K562 (cell line): ENCODE results near the gene TRIM73. TPM values are rescaled to one million over a fixed set of nuclear protein-coding genes. Genes with fewer than 3 reads are reported as not detected.
"Not testable (repeated sequence)": the region's sequence is repeated elsewhere in the genome, so short reads cannot be mapped to it uniquely, and the experiment has no call there.

Source experiments
- ATAC-seq: fragments of 200-7000 bp; cut with Tn5 transposase; 3 replicates; pipeline ENCODE4 v1.9.1; 2020; ENCODE audit warnings: moderate library complexity
- BruUV-seq: library from RNA; stranded (reverse); fragments of 400-500 nt; replicated peaks from 2 replicates; lab custom pipeline; 2021; lab: Mats Ljungman, UMichigan
- CTCF ChIA-PET: fragments of 300-600 bp; formaldehyde crosslinking; extraction: SDS; loops from one replicate; lab custom pipeline; 2021; ENCODE audit warnings: low intra/inter-chr PET ratio; lab: Yijun Ruan, JAX
- POLR2A ChIA-PET: fragments of 300-600, 350-650 bp; sonication (Branson Sonifier 250); formaldehyde crosslinking; extraction: SDS; loops from one replicate; lab custom pipeline; 2021; ENCODE audit warnings: antibody characterized with exemption, inconsistent platforms; lab: Yijun Ruan, JAX
- DNase-seq, 4 experiments: peaks; one replicate each; pipeline versions ENCODE4 v3.0.0 to v3.0.0-alpha.2; 2011 to 2018; ENCODE audit warnings: low spot score in 3 of 4, mixed read lengths in 3 of 4; ENCODE audit errors: extremely low read depth in 1 of 4
- FAIRE-seq: peaks from 2 replicates; lab custom pipeline; 2011; peaks lifted over from hg19 to GRCh38; lab: Jason Lieb, UNC
- H2AFZ ChIP-seq: 2 replicates; pipeline ENCODE4 v1.6.0; 2011; ENCODE audit warnings: low read depth, low read length, control low read depth, inconsistent platforms
- H3K27ac ChIP-seq: fragments of 200-600 bp; 3 replicates; pipeline ENCODE4 v1.8.0; 2011; ENCODE audit warnings: low read depth, mild to moderate bottlenecking, control low read depth, inconsistent platforms, low read length, moderate library complexity, mixed read lengths; ENCODE audit errors: extremely low read depth
- H3K27me3 ChIP-seq, 2 experiments: fragments of 300-600 bp in 1 of 2; 2 replicates in 1 of 2; 3 replicates in 1 of 2; pipeline versions ENCODE4 v1.6.0 to v1.8.0; 2011; ENCODE audit warnings: inconsistent platforms in 2 of 2, low read length in 2 of 2, mild to moderate bottlenecking in 1 of 2, mixed read lengths in 1 of 2, moderate library complexity in 1 of 2; ENCODE audit not compliant: control insufficient read depth in 2 of 2, insufficient read depth in 2 of 2
- H3K36me3 ChIP-seq: fragments of 300-600 bp; 3 replicates; pipeline ENCODE4 v1.8.0; 2011; ENCODE audit warnings: mild to moderate bottlenecking, low read length, inconsistent platforms; ENCODE audit not compliant: control insufficient read depth, insufficient read depth
- H3K4me1 ChIP-seq, 2 experiments: fragments of 200-600 bp in 1 of 2; replicated peaks in 1 of 2; 2 replicates in 1 of 2; 3 replicates in 1 of 2; pipeline versions ENCODE4 v1.5.1 to v1.8.0; 2011; ENCODE audit warnings: inconsistent platforms in 2 of 2, low read length in 2 of 2, mild to moderate bottlenecking in 1 of 2, mixed read lengths in 1 of 2, moderate library complexity in 1 of 2; ENCODE audit not compliant: control insufficient read depth in 2 of 2, insufficient read depth in 2 of 2
- H3K4me2 ChIP-seq: 2 replicates; pipeline ENCODE4 v1.6.1; 2011; ENCODE audit warnings: low read length, control low read depth, inconsistent platforms, mixed read lengths; ENCODE audit not compliant: insufficient read depth
- H3K4me3 ChIP-seq: fragments of 200-600 bp; sonication (generic), shearing (Covaris generic); 2 replicates; pipeline ENCODE4 v1.5.1; 2016; ENCODE audit warnings: control low read depth, inconsistent platforms
- H3K79me2 ChIP-seq: fragments of 200-600 bp; 3 replicates; pipeline ENCODE4 v1.8.0; 2011; ENCODE audit warnings: low read length, inconsistent platforms; ENCODE audit not compliant: control insufficient read depth, insufficient read depth
- H3K9ac ChIP-seq, 2 experiments: 2 replicates each; pipeline versions ENCODE4 v1.6.0 to v1.6.1; 2011; ENCODE audit warnings: low read depth in 2 of 2, low read length in 2 of 2, control low read depth in 1 of 2, inconsistent platforms in 1 of 2, mild to moderate bottlenecking in 1 of 2, mixed read lengths in 1 of 2; ENCODE audit not compliant: insufficient read depth in 1 of 2
- H3K9me1 ChIP-seq: one replicate; pipeline ENCODE4 v1.6.0; 2011; ENCODE audit warnings: inconsistent platforms, mild to moderate bottlenecking, low read length, moderate library complexity; ENCODE audit not compliant: control insufficient read depth, insufficient read depth
- H3K9me3 ChIP-seq: replicated peaks from 2 replicates; pipeline ENCODE4 v1.5.1; 2011; ENCODE audit warnings: low read depth, low read length, inconsistent platforms; ENCODE audit not compliant: control insufficient read depth, insufficient read depth
- H4K20me1 ChIP-seq: replicated peaks from 2 replicates; pipeline ENCODE4 v1.6.1; 2011; ENCODE audit warnings: low read length, inconsistent platforms, mixed read lengths; ENCODE audit not compliant: control insufficient read depth, insufficient read depth
- CREB1 ChIP-seq, 2 experiments: sonication (generic) in 1 of 2; formaldehyde crosslinking in 1 of 2; IDR thresholded peaks; 2 replicates each; pipeline versions ENCODE4 v1.6.1 to v1.8.0; 2012 to 2022; ENCODE audit warnings: inconsistent platforms in 1 of 2, mild to moderate bottlenecking in 1 of 2, missing genetic modification reagents in 1 of 2, moderate library complexity in 1 of 2
- CREM ChIP-seq: IDR thresholded peaks from 2 replicates; pipeline ENCODE4 v1.6.1; 2014; ENCODE audit warnings: antibody characterized with exemption, low read depth
- NRF1 ChIP-seq, 2 experiments: fragments of 450-650 bp; IDR thresholded peaks in 1 of 2; conservative IDR thresholded peaks in 1 of 2; 2 replicates each; pipeline ENCODE4 v1.6.1; 2014; ENCODE audit warnings: mild to moderate bottlenecking in 2 of 2
- ZNF583 ChIP-seq: fragments of 250-450 bp; sonication (Bioruptor Pico); IDR thresholded peaks from 2 replicates; pipeline ENCODE4 v1.4.0; 2020
- WGBS: fragments of 100-300 bp; shearing (Covaris generic); methylation state at CpG from one replicate; pipeline ENCODE4 v1.1.6; 2016; ENCODE audit warnings: low coverage, mixed read lengths; ENCODE audit not compliant: insufficient coverage; ENCODE audit errors: missing lambda C conversion rate; 5-methylcytosine and 5-hydroxymethylcytosine counted together
- in situ Hi-C: fragments of 300-500 bp; cut with MboI; formaldehyde crosslinking; loops from 4 replicates; pipeline ENCODE4 v1.15.0; 2018; ENCODE audit warnings: inconsistent platforms, mixed read lengths
- intact Hi-C: fragments of 100-400 bp; cut with micrococcal nuclease; formaldehyde crosslinking; loops from 2 replicates; pipeline ENCODE4 v1.14.2; 2022
- polyA plus RNA-seq, 8 experiments: library from polyadenylated mRNA; depleted of rRNA in 4 of 8; stranded (reverse) in 5 of 8; unstranded in 3 of 8; fragments of >200 nt; fragmentation: Nextera tagmentation in 2 of 8; fragmentation: Illumina TruSeq in 1 of 8; extraction: Ambion mirVana in 2 of 8; extraction: Trizol in 1 of 8; gene quantifications; 2 replicates each; pipeline versions ENCODE4 v1.2.1 to v1.2.3, GENCODE V29; 2011 to 2014; ENCODE audit warnings: inconsistent platforms in 1 of 8, missing spikeins in 1 of 8
- total RNA-seq, 7 experiments: library from RNA; depleted of rRNA in 6 of 7; stranded (reverse); fragments of >200 nt in 6 of 7; fragmentation: Illumina TruSeq in 2 of 7; extraction: Trizol in 2 of 7; gene quantifications; 2 replicates each; pipeline versions ENCODE4 v1.2.1 to v1.2.3, GENCODE V29; 2011 to 2021; ENCODE audit warnings: low replicate concordance in 1 of 7

The TRIM73 gene
- total and polyA plus RNA-seq, 9 of the 15 experiments (the other 6 are each of a cell fraction or from before 2014, with no cell fraction given): 0.04 to 1.2 (median 0.80) TPM; not detected in 4

DNA sequence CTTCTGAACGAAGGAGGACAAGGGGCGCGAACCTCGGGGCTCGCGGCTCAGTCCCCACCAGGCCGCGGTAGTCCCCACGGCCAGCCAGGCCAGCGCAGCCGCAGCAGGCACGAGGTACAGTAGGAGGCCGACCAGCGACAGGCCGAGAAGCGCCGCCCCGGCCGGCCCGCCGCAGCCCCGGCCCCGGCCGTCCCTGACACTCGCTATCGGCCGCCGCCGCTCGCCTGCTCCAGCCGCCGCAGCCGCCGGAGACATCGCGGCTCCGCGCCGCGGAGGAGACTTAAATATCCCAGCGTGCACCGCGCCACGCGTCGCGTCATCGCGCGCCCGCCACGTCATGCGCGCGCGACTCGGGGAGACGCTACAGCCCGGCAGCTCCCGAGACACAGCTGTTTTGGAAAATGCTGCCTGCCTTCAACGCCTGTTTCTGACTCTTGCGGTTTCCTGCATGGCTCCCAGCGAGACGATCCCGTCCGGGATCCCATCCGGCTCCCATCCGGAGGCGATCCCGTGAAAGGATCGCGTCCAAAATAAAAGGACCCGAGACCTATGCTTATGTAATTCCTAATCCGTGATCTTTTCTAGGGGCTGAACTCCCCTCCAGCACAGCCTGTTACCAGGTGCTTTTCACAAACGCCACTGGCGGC, 47.2 kb downstream of the TRIM73 start (continued):
- TF ChIP-seq NRF1 (conservative IDR thresholded peaks at IDR 0.05 in 1 of 2, IDR thresholded peaks at IDR 0.05 in 1 of 2): peak; percentile 57 to 68; a peak in 2 of 4 replicates
- peak; percentile 50; the same call in 1 of the 2 replicates for TF ChIP-seq ZNF583 (CRISPR knock-in tag)
- TF ChIP-seq CREM: peak; percentile 83
- TF ChIP-seq CREB1 (IDR thresholded peaks at IDR 0.05): peak; percentile 84
- TF ChIP-seq CREB1 (CRISPR knock-in tag; IDR thresholded peaks at IDR 0.05): not testable (repeated sequence)
- TF ChIP-seq, all 486 proteins: peak for 34; not testable (repeated sequence) for 452

DNA sequence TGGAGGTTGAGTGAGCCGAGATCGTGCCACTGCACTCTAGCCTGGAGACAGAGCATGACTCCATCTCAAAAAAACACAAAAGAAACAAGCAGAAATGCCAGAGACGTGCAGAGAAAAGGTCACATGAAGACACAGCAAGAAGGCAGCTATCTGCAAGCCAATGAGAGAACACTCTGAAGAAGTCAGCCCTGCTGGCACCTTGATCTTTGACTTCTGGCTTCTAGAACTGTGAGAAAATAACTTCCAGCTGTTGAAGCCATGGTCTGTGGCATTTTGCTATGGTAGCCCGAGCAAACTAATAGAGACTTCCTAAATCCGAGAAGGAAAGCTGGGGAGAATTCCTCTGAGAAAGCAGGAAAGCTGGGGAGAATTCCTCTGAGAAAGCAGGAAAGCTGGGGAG, 54.5 kb downstream of the TRIM73 start:
- BruUV-seq, DNase-seq, H3K79me2 ChIP-seq, POLR2A ChIA-PET, H3K9me1 ChIP-seq, H3K4me1 ChIP-seq, H3K27me3 ChIP-seq, H3K9ac ChIP-seq, intact Hi-C loops, H3K27ac ChIP-seq, H3K9me3 ChIP-seq, H3K4me3 ChIP-seq, H2AFZ ChIP-seq, ATAC-seq, FAIRE-seq, H3K4me2 ChIP-seq, H4K20me1 ChIP-seq, CTCF ChIA-PET, H3K36me3 ChIP-seq: not testable (repeated sequence)
- in situ Hi-C loops: loop anchor here (5.0 to 25.0 kb wide), 4 partner anchors 195 to 1187 kb away; no protein-coding TSS in a partner anchor
- no CpG with 5 or more reads among the region's 5 CpGs for WGBS
